Measurements from ENCODE around the gene NCKAP5L.

NCKAP5L gene

GRCh38 chr12:49791700-49792099, 36.5 kb downstream of the NCKAP5L start:
- Histone ChIP-seq H3F3A (ENCODE audit: control insufficient read depth, insufficient read depth) (no peaks in the 10 kb centered on the region), H3K4me2 (ENCODE audit: low read length) (no peak overlapping the region), H3K36me3 (ENCODE audit: control insufficient read depth, low read length) (no peaks in the 10 kb centered on the region), H3K4me1 (ENCODE audit: control insufficient read depth, low read length) (0 out of 2 replicates have a peak, but pooled peaks cover 5% of the 10 kb centered on the region), H3K9me2 (replicated peaks; ENCODE audit: control insufficient read depth, low read length) (no peaks in the 10 kb centered on the region), H3K9me3 (ENCODE audit: control insufficient read depth, insufficient read depth, low read length) (no peaks in the 10 kb centered on the region), H4K20me1 (ENCODE audit: control insufficient read depth, insufficient read depth, low read depth, low read length) (no peaks in the 10 kb centered on the region), H3K27ac (ENCODE audit: low read depth, low read length) (no peak overlapping the region), H3K27me3 (ENCODE audit: control insufficient read depth, low read length) (no peaks in the 10 kb centered on the region), H3K4me3 (ENCODE audit: low read length) (no peak overlapping the region), H3K79me2 (ENCODE audit: control insufficient read depth, low read length) (no peaks in the 10 kb centered on the region)
- no peak for TF ChIP-seq CTCF (IDR thresholded peaks at IDR 0.05; ENCODE audit: low read depth, low read length, poor library complexity, severe bottlenecking)
- no peak for TF ChIP-seq EZH2phosphoT487 (IDR thresholded peaks at IDR 0.05; ENCODE audit: borderline replicate concordance, low read length)

GRCh38 chr12:49790741-49791555, 37.3 kb downstream of the NCKAP5L start:
- H3K79me2 ChIP-seq (ENCODE audit: control insufficient read depth, low read length) = no peaks in the 10 kb centered on the region
- no peak overlapping the region for H3K4me2 ChIP-seq (ENCODE audit: low read length)
- 0 out of 2 replicates have a peak, but pooled peaks cover 5% of the 10 kb centered on the region for H3K4me1 ChIP-seq (ENCODE audit: control insufficient read depth, low read length)
- no peaks in the 10 kb centered on the region for H4K20me1 ChIP-seq (ENCODE audit: control insufficient read depth, insufficient read depth, low read depth, low read length)
- no peaks in the 10 kb centered on the region for H3K27me3 ChIP-seq (ENCODE audit: control insufficient read depth, low read length)
- no peaks in the 10 kb centered on the region for H3K9me2 ChIP-seq (replicated peaks; ENCODE audit: control insufficient read depth, low read length)
- no peak overlapping the region for H3K27ac ChIP-seq (ENCODE audit: low read depth, low read length)
- no peaks in the 10 kb centered on the region for H3K36me3 ChIP-seq (ENCODE audit: control insufficient read depth, low read length)
- H3K4me3 ChIP-seq (ENCODE audit: low read length) = no peak overlapping the region
- no peaks in the 10 kb centered on the region for H3K9me3 ChIP-seq (ENCODE audit: control insufficient read depth, insufficient read depth, low read length)
- TF ChIP-seq EZH2phosphoT487 (IDR thresholded peaks at IDR 0.05; ENCODE audit: borderline replicate concordance, low read length) (no peak), CTCF (IDR thresholded peaks at IDR 0.05; ENCODE audit: low read depth, low read length, poor library complexity, severe bottlenecking) (no peak)
- H3F3A ChIP-seq (ENCODE audit: control insufficient read depth, insufficient read depth) = no peaks in the 10 kb centered on the region

- H3K9me3 ChIP-seq (ENCODE audit: control insufficient read depth, insufficient read depth, low read length) = no peaks in the 10 kb centered on the region
- H3K27me3 ChIP-seq (ENCODE audit: control insufficient read depth, low read length) = 0 out of 2 replicates have a peak, but pooled peaks cover 5% of the 10 kb centered on the region
- H4K20me1 ChIP-seq (ENCODE audit: control insufficient read depth, insufficient read depth, low read depth, low read length) = no peaks in the 10 kb centered on the region
- no peaks in the 10 kb centered on the region for H3K36me3 ChIP-seq (ENCODE audit: control insufficient read depth, low read length)
- no peak for TF ChIP-seq CTCF (IDR thresholded peaks at IDR 0.05; ENCODE audit: low read depth, low read length, poor library complexity, severe bottlenecking)
- TF ChIP-seq EZH2phosphoT487 (IDR thresholded peaks at IDR 0.05; ENCODE audit: borderline replicate concordance, low read length) = no peak
- 0 out of 2 replicates have a peak, but pooled peaks cover 5% of the 10 kb centered on the region for H3K4me1 ChIP-seq (ENCODE audit: control insufficient read depth, low read length)
- H3K9me2 ChIP-seq (replicated peaks; ENCODE audit: control insufficient read depth, low read length) = no peaks in the 10 kb centered on the region
- H3K4me3 ChIP-seq (ENCODE audit: low read length) = no peak overlapping the region
- H3K27ac ChIP-seq (ENCODE audit: low read depth, low read length) = no peak overlapping the region
- H3F3A ChIP-seq (ENCODE audit: control insufficient read depth, insufficient read depth) = no peaks in the 10 kb centered on the region
- H3K79me2 ChIP-seq (ENCODE audit: control insufficient read depth, low read length) = no peaks in the 10 kb centered on the region
- H3K4me2 ChIP-seq (ENCODE audit: low read length) = no peak overlapping the region
Measured at GRCh38 chr12:49789992-49790391, 38.2 kb downstream of the NCKAP5L start.
